ENCODE results near the gene HSD17B2.
"Not testable (repeated sequence)": the region's sequence is repeated elsewhere in the genome, so short reads cannot be mapped to it uniquely, and the experiment has no call there.

HSD17B2 gene, protein sequence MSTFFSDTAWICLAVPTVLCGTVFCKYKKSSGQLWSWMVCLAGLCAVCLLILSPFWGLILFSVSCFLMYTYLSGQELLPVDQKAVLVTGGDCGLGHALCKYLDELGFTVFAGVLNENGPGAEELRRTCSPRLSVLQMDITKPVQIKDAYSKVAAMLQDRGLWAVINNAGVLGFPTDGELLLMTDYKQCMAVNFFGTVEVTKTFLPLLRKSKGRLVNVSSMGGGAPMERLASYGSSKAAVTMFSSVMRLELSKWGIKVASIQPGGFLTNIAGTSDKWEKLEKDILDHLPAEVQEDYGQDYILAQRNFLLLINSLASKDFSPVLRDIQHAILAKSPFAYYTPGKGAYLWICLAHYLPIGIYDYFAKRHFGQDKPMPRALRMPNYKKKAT

DNA sequence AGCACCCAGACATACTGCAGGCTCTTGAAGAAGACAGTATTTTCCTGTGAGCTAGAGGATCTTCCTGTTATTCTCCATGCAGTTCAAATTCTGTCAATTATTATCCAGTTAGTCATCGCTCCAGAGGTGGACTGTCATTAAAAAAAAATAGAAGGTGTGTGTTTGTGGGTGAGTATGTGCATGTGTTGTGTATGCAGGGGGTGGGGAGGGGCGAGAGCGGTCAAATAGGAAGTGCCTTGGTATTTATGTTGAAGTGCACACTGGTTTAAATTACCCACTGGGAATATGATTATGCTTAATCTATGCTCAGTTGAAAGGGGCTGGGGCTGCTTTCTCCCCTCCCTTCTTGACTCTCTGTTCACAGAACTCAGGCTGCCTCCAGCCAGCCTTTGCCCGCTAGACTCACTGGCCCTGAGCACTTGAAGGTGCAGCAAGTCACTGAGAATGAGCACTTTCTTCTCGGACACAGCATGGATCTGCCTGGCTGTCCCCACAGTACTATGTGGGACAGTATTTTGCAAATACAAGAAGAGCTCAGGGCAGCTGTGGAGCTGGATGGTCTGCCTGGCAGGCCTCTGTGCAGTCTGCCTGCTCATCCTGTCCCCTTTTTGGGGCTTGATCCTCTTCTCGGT lies at the start of gene HSD17B2:
Gene HSD17B2, plus strand, starts transcription at position 273 of the 632 bp plus-strand sequence. Its CDS starts 172 bp downstream, at position 445.
- DNase-seq = no peak

DNA sequence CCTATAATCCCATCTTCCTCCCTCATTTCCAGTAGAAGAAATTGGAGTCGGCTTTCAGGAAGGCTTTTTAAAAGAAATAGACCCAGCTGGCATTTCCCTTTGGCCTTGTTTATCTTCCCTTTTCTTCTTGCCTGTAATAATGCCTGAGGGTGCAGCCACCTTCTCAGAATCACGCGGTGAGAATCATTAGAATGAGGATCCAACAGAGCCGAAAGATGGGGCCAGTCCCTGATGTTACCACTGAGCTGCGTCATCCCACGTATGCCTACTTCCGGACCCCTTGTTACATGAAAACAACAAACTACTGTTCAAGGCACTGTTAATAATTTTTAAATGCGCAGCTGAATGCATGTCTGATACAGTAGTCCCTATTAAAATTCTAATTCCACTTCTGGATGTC lies 47.9 kb upstream of the HSD17B2 start:
- no peak for DNase-seq

DNA sequence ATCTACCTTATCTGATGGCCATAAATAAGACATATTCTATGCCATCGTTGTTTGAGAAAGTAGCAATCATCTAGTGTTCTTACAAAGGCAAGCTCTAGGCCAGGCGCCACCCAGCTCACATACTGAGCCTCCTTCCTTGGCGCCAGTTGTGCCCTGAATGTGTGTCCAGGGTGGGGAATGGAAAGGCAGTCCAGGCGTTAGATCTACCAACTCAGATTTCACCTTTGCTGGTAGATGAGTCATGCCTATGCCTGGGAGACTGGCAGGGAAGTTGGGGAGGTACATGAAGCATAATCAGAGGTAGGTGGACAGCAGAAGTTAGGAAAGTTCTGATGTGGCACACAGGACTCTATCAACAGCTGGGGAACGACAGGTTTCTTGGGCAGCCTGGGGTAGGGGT lies 47.3 kb upstream of the HSD17B2 start:
- no peak for DNase-seq

DNA sequence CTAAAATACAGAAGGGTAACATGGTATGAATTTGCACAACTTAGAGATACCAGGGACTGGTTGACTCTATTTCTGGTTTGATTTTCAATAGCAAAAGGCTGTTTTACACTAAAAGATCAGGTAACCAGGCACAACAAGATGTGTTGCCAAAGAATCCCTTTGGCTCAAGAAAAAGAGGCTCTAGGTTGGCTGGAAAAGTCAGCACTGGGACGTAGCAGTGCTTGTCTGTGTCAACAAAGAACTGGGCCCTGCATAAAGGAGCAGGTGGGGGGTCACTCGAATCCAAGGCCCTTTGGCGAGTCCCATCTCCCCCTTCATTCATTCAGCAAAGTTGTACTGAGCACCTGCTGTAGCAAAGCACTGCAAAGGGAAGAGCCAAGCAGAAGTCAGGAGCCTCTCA lies 42.2 kb upstream of the HSD17B2 start:
- DNase-seq = no peak

DNA sequence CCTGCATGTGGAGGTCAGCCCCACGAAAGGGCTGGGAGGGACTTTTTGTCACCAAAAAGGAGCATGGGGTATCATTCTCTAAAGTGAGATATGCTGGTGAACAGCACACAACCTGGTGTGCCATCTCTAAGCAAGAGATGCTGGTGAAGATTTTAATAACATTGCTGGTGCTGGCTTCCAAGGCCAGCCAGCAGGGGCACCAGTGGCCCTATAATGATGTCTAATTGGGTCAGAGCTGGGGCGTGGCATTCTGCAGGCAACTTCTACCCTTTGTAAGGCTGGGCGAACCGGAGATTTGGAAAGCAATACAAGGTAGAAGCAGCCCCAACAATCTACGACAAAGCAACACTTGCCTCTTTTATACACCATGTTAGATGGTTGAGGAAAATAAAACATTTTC lies 40.6 kb upstream of the HSD17B2 start:
- no peak for DNase-seq

DNA sequence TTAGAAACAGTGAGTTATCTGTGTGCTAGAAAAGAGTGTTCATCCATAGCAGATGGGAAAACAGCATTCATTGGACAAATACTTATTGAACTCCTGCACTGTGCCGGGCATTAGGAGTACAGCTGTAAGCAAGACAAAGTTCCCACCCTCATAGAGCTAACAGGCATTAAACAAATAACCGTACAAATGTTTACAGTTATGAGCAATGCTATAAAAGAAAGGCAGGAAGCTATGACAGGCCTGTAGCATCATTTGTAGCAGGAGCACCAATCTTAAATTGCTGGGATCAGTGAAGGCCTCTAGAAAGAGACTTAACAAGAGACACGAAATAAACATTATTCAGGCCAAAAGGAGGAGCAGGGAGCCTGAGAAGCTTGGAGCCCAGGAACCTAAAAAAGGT lies 39.4 kb upstream of the HSD17B2 start:
- DNase-seq = no peak

DNA sequence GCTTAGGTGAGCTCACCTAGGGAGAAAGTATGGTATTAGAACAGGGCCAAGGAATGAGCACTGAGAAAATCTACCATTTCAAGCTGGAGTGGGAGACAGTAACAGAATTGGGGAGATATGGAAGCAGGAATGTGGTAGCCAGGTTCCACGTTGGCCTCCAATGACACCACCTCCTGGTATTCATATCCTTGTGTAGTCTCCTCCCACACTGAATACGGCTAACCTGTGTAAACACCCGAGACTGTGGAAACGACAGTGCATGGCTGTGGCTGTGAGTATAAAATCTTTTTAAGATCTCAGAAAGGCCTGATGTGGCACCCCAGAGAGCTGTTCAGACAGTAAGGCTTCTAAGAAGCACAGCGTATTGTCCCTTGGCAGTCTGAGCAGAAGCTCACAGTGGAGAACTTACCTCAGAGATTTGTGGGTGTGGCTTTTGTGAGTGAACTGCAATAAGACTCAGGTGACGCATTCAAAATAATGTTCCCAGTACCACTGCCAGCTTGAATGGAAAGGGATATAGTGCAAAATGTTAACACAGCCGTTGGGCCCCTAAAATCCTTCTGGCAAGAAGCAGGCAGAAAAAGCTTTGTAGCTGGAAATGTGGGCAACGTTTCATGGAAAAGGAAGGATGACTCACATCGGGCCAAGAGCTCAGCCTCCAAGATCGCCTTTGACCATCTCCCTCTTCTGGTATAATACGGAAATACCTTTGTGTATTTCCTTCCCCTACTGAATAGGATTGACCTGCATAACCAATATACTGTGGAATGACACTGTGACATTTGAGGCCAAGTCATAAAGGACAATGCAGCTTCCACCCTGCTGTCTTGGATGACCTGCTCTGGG lies 38.2 kb upstream of the HSD17B2 start:
- DNase-seq = no peak

DNA sequence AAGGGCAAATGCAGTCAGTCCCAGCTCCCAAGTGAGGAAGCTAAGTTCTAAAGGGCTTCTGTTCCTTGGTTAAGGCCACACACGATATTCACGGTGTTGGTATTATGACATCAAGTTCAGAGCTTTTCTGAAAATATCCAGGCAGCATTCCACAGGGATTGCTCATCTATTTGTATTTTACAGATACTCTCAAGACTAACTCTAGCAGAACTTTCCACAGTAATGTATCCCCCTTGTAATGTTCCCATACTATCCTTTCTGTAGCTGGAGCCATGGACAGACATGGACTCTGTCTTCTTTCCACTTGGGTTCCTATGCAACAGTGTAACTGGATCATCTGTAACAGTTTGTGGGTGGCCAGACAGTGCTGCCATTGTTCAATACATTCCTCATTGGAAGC lies 37.3 kb upstream of the HSD17B2 start:
- peak; percentile 25 for DNase-seq

DNA sequence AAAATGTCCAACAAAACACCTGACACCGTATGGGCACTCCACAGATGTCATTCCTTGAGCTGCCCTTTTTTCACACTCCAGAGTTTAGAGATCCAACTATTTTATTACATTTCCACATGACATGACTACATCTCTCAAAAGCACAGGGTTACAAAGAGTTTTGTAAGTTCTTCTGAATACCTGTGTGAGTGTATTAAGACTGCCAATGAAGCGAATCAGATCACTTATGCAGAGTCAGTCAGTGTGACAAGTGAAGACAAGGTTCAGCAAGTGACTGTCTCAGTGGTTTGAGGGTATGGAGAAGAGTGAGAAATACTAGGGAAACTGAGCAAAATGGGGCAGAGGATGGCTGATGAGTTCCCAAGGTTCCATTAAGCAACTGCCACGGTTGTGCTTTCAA lies 32.2 kb upstream of the HSD17B2 start:
- DNase-seq = no peak

DNA sequence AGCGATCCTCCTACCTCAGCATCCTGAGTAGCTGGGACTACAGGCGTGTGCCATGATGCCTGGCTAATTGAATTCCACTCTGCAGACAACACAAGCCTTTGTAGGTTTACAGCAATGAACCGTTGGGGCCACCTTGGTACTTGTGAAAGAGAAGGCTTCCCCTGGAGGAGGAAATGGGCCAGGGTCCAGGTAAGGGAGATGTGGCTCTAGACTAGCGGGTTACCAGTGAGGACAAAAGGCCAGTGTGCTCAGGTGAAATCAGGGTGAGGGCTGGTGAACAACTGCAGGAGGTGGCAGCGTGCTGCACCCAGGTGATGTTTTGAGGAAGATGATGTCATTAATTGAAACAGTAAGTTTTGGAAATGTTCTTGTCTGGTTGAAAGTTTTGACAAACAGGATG lies 30.5 kb upstream of the HSD17B2 start:
- DNase-seq = no peak

DNA sequence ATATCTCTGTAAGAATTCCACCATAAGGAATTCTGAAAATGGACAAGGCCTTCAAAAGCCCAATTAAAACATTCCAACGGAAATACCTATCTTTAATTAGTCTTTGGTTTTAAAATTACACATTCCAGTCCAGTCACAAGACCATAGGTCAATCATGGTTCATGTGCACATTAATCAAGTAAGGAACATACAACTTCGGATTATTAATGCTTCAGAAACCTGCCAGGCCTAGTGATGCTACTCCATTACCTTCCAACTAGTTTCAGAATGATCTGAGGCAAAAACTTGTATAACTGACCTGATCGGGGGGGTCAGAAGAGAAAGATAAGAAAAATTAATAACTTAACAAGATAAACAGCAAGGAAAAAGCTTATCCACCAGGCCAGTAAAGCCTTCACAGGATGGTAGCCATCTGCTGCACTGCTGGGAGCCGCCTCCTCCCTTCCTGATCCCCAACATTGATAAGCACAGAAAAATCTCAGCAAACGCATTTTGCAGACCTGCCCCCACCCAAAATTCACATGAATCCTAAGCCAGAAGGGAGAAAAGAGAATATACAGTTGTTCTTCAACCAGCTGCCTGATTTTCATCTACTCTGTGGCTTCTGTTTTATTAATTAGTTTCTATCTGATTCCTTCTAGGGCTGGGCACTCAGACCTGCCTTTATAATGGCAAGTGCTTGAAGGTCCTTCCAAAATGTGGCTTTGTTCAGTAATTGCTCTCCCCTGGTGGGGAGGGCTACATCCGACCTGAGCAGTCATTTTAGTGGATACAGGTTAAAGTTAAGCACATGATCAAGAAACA lies 29.8 kb upstream of the HSD17B2 start:
- no peak for DNase-seq

DNA sequence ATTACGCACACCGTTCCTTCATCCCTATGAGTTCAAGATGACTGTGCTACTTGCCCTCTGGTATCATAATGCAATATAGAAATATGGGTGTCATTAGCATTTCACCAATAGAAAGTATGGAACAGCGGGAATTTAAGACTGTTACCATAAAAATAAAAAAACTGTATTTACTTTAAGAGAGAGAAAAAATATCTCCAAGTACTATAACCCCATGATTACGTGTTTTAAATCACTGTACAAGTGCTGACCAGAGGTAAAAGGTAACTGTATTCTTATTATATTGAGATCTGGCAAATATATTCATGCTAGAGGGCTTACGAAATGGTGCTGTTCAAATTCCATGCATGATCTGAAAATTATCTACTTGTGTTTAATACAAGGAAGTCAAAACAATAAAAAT lies 29.0 kb upstream of the HSD17B2 start:
- no peak for DNase-seq

DNA sequence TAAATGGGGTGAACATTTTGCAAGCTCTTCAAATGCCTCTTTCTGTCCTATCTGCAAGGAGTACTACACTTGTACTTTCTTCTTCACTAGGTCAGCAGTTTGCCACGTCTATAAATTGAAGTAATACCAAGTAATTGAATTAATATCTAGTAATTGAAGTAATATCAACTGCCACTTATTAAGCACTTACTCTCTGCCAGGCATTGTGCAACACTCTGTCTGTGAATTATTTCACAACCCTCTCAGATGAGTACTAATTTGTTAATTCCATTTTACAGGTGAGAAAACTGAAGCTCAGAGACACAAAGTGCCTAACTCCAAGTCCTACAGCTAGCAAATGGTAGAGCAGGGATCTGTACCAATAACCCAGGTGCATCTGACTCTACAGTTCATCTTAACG lies 27.9 kb upstream of the HSD17B2 start:
- no peak for DNase-seq

DNA sequence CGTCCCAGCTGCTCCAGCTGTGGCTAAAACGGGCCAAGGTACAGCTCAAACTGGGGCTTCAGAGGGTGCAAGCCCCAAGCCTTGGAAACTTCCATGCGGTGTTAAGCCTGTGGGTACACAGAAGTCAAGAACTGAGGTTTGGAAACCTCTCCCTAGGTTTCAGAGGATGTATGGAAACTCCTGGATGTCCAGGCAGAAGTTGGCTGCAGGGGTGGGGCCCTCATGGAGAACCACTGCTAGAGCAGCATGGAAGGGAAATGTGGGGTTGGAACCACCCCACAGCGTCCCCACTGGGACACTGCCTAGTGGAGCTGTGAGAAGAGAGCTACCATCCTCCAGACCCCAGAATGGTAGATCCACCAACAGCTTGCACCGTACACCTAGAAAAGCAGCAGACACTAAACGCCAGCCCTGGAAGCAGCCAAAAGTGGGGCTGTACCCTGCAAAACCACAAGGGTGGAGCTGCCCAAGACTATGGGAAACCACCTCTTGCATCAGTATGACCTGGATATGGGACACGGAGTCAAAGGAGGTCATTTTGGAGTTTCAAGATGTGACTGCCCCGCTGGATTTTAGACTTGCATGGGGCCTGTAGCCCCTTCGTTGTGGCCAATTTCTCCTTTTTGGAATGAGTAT lies 26.0 kb upstream of the HSD17B2 start:
- DNase-seq = no peak

DNA sequence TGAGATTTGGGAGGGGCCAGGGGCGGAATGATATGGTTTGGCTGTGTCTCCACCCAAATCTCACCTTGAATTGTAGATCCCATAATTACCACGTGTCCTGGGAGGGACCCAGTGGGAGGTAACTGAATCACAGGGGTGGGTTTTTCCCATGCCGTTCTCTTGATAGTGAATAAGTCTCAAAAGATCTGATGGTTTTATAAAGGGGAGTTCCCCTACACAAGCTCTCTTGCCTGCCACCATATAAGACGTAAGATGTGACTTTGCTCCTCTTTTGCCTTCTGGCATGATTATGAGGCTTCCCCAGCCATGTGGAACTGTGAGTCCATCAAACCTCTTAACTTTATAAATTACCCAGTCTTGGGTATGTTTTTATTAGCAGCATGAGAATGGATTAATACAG lies 25.3 kb upstream of the HSD17B2 start:
- DNase-seq = not testable (repeated sequence)

DNA sequence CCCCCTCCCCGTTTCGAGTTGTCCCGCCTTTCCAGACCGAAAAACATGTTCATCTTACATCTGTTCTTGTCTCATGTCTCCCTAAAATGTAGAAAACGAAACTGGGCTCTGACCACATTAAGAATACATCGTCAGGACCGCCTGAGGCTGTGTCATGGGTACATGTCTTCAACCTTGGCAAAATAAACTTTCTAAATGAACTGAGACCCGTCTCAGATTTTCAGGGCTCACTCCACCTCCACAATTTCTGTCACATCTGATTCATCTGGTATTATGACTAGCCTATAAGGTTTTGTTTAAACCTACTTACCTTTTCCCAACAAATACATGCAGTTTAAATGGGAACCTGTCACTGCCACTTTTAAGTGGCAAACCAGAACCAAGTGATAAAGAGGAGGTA lies 24.4 kb upstream of the HSD17B2 start:
- no peak for DNase-seq

DNA sequence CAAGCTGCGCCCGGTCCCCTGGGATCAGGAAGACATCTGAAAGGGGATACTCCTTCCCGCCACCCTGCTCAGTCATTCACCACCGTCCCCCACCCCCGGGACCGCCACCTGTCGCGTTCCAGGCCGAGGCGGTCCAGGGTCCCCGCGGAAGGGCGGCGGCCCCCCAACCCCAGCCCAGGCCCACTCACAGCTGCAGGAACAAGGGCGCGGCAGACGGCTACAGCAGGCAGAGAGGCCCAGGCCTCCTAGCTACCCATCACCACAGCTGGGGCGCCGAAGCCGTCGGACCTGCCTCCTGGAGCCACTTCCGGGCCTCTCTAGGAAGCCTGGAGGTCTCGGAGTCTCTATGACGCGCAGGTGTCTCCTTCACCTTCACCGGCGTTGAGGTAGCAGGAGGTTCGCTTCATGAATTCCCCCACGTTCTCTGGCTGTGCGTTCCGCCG lies 23.8 kb upstream of the HSD17B2 start, which contains the start of gene SDR42E1:
Gene SDR42E1, minus strand, starts transcription at position 272 of the 443 bp plus-strand sequence. CDS start 10,612 bp downstream, outside the sequence.
- DNase-seq = no peak

DNA sequence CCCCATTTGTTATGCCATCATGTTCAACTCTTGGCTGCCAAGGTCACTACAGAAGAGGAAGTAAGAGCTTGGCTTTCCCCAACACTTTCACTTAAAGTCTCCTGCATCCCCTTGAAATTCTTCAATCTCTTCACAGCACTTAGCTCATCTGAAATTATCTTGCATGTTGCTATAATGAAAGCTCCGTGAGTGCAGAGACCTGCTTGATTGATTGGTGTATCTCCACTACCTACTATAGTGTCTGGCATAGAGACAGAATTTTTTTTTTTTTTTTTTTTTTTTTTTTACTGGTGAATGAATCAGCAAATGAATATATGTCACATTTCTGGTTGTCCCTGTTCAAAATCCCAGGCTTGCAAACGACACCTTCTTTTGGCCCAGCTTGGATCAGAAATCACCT lies 21.9 kb upstream of the HSD17B2 start:
- DNase-seq = no peak

DNA sequence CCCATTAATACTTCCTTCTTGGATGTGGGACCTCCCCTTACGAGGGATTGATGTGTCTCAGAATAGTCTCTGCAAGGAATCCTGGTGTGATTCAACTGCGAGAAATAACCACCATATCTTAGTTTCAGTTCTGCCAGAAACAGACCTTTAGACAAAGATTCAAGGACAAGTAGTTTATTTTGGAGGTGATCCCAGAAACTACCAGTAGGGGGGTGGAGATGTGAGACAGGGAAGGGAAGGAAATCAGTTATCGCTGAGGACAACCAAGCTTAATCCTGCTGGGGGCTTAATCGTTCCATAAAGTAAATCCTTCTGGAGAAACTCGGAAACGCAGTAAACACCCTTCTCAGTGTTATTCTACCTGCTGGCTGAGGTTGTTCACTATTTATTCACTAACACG lies 18.8 kb upstream of the HSD17B2 start:
- DNase-seq = no peak

DNA sequence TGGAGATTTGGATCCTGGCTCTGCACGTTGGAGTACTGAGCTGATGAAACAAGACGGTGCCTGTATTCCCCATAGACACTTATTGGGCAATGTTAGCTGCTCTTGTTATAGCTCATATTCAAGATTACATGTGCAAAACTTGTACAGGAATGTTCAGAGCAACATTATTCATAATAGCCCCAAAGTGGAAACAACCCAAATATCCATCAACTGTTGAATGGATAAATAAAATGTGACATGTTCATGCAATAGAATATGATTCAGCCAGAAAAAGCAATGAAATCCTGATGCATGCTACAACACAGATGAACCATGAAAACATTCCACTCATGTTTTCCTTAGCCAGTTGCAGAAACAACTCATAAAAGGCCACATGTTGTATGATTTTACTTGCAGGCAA lies 18.1 kb upstream of the HSD17B2 start:
- DNase-seq = peak; percentile 12

DNA sequence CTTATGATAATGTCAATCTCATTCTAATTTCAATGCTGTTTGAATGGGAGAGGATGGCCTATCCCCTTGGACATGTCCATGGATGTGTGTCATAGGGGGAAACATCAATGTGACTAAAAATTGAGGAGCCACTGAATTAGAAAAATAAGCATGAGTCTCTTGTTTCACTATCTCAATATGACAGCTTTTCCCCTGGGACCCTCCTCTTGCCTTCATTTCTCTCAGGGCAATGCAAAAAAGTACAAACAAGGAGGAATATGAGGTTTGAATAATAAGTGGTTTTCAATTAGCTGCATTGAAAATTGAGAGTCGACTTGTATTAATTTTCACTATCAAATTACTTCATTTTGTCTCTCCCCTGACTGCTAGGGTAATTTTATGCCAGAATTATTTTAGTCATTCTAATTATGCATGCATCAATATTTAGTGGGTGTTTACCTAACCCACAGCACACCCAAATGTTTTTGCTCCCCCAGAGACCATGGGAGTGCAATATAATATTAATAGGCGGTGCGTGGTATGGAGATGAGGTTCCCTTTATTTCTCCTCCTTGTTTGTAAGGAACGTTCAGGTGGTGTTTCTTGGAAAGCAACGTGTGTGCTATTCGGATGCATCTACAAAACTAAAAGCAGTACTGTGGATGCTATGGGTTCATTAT lies 17.0 kb upstream of the HSD17B2 start:
- DNase-seq = no peak

DNA sequence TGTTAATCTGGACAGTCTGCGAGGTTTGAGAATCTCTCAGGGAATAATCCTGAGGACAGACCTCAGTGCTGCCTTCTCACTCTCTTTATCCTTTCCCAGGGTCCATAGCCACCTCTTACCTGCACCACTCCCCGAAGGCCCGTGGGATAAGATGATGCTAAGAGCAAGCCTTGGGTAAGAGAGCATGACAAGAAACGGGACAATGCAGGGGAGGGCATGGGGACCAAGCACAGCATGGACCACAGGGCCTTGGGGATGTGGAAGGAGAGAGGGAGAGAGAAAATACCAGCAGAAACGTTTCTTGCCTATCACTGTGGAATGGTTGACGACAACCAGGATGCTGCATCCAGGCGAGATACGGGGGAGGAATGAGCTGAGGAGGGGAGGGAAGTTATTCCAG lies 15.5 kb upstream of the HSD17B2 start:
- no peak for DNase-seq
